Osteocyte (in vitro differentiated cells): Measurements from ENCODE around the gene MYRIP. TPM values are rescaled to one million over a fixed set of nuclear protein-coding genes. Genes with fewer than 3 reads are reported as not detected.
A peak's percentile ranks its signal among the peaks of the same experiment; 100 is the strongest.

Experiments
- DNase-seq: peaks from one replicate; pipeline ENCODE4 v3.0.0; 2021; ENCODE audit warnings: mixed read lengths; ENCODE audit not compliant: unreplicated experiment; ENCODE audit errors: extremely low spot score
- H3K27ac Mint-ChIP-seq: one replicate; pipeline ENCODE4 v1.8.0; 2021; ENCODE audit warnings: mild to moderate bottlenecking, mixed read lengths; ENCODE audit not compliant: unreplicated experiment
- H3K27me3 Mint-ChIP-seq: one replicate; pipeline ENCODE4 v1.8.0; 2021; ENCODE audit warnings: mixed read lengths; ENCODE audit not compliant: unreplicated experiment
- H3K36me3 Mint-ChIP-seq: one replicate; pipeline ENCODE4 v1.8.0; 2021; ENCODE audit warnings: mixed read lengths; ENCODE audit not compliant: unreplicated experiment
- H3K4me1 Mint-ChIP-seq: one replicate; pipeline ENCODE4 v1.8.0; 2021; ENCODE audit warnings: mixed read lengths; ENCODE audit not compliant: unreplicated experiment
- H3K4me3 Mint-ChIP-seq: one replicate; pipeline ENCODE4 v1.8.0; 2021; ENCODE audit warnings: mild to moderate bottlenecking, moderate library complexity, mixed read lengths; ENCODE audit not compliant: unreplicated experiment
- H3K9me3 Mint-ChIP-seq: one replicate; pipeline ENCODE4 v1.8.0; 2021; ENCODE audit warnings: mixed read lengths; ENCODE audit not compliant: unreplicated experiment
- CTCF ChIP-seq: fragments of 200-600 bp; sonication (generic); IDR thresholded peaks from 2 replicates; pipeline ENCODE4 v1.5.0; 2021; ENCODE audit warnings: antibody characterized with exemption, mild to moderate bottlenecking, moderate library complexity
- total RNA-seq: library from RNA; stranded (reverse); gene quantifications from 2 replicates; pipeline ENCODE4 v1.2.1, GENCODE V29; 2021

Gene MYRIP
- total RNA-seq, 1 donor from 2014 or later: 0.62 TPM

- Mint-ChIP-seq H3K4me1 (peaks cover 43% of the 10 kb centered on the region), H3K27me3 (no peaks in the 10 kb centered on the region), H3K9me3 (peaks cover 15% of the 10 kb centered on the region), H3K27ac (peak overlapping the region; percentile 88), H3K36me3 (no peaks in the 10 kb centered on the region), H3K4me3 (no peak overlapping the region)
- no peak for TF ChIP-seq CTCF
- no peak for DNase-seq
Observed at GRCh38 chr3:40055361-40055760, 246.0 kb downstream of the MYRIP start.

- H3K4me3 Mint-ChIP-seq: no peak overlapping the region
- H3K4me1 Mint-ChIP-seq: peaks cover 43% of the 10 kb centered on the region
- H3K9me3 Mint-ChIP-seq: peaks cover 10% of the 10 kb centered on the region
- H3K27me3 Mint-ChIP-seq: no peaks in the 10 kb centered on the region
- DNase-seq: no peak
- peak overlapping the region; percentile 88 for H3K27ac Mint-ChIP-seq
- no peaks in the 10 kb centered on the region for H3K36me3 Mint-ChIP-seq
- no peak for TF ChIP-seq CTCF
Observed at GRCh38 chr3:40055956-40056355, 246.5 kb downstream of the MYRIP start.

GRCh38 chr3:40057077-40057476 is 247.7 kb downstream of the MYRIP start:
- Mint-ChIP-seq H3K27ac (peak overlapping the region; percentile 59), H3K27me3 (no peaks in the 10 kb centered on the region), H3K36me3 (no peaks in the 10 kb centered on the region), H3K9me3 (peaks cover 12% of the 10 kb centered on the region), H3K4me3 (no peak overlapping the region), H3K4me1 (peaks cover 42% of the 10 kb centered on the region)
- no peak for TF ChIP-seq CTCF
- DNase-seq: no peak

GRCh38 chr3:40057786-40058185 is 248.4 kb downstream of the MYRIP start:
- H3K9me3 Mint-ChIP-seq: peaks cover 10% of the 10 kb centered on the region
- no peak for DNase-seq
- TF ChIP-seq CTCF: no peak
- H3K27ac Mint-ChIP-seq: no peak overlapping the region
- H3K4me1 Mint-ChIP-seq: peaks cover 41% of the 10 kb centered on the region
- no peaks in the 10 kb centered on the region for H3K36me3 Mint-ChIP-seq
- H3K4me3 Mint-ChIP-seq: no peak overlapping the region
- no peaks in the 10 kb centered on the region for H3K27me3 Mint-ChIP-seq

- Mint-ChIP-seq H3K27me3 (no peaks in the 10 kb centered on the region), H3K9me3 (no peaks in the 10 kb centered on the region), H3K27ac (no peak overlapping the region), H3K36me3 (no peaks in the 10 kb centered on the region), H3K4me3 (no peak overlapping the region), H3K4me1 (peaks cover 3% of the 10 kb centered on the region)
- DNase-seq: no peak
- TF ChIP-seq CTCF: no peak
Observed at GRCh38 chr3:40068636-40069035, 259.2 kb downstream of the MYRIP start.
